Measurements from ENCODE around the gene SLC26A4.
A peak's percentile ranks its signal among the peaks of the same experiment; 100 is the strongest.
"Not testable (repeated sequence)": the region's sequence is repeated elsewhere in the genome, so short reads cannot be mapped to it uniquely, and the experiment has no call there.

The SLC26A4 gene

DNA sequence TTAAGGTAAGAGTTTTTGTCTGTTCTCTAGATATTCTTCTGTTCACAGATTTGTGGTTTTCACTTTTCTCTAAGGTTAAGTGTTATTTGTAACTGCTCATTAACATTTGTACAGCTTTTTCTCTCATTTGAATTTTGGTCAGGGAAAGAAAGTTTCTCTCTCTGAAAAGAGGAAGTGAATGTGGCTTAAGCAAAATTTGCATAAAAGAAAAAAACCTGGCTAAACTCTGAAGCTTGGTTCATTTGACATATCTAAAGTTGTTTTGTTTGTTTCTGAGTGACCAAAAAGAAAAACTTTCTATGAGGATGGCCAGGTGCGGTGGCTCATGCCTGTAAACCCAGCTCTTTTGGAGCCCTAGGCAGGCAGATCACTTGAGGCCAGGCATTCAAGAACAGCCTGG lies 22.0 kb upstream of the SLC26A4 start:
- no peaks in the 10 kb centered on the region for H3K9me2 ChIP-seq (replicated peaks; ENCODE audit: insufficient read depth, low read length)
- H3K27me3 ChIP-seq (ENCODE audit: low read length), result no peaks in the 10 kb centered on the region
- no peaks in the 10 kb centered on the region for H3K79me2 ChIP-seq (ENCODE audit: insufficient read depth, low read length)
- H3K9me3 ChIP-seq (ENCODE audit: insufficient read depth, low read length), result peaks cover 8% of the 10 kb centered on the region; the same call in 1 of the 2 replicates
- H2AFZ ChIP-seq (ENCODE audit: low read depth, low read length, severe bottlenecking), result peak overlapping the region; percentile 5
- H3F3A ChIP-seq (ENCODE audit: insufficient read depth), result peaks cover 11% of the 10 kb centered on the region
- H3K9ac ChIP-seq (ENCODE audit: low read length), result no peak overlapping the region
- H4K20me1 ChIP-seq (ENCODE audit: low read depth, low read length), result no peaks in the 10 kb centered on the region
- no peaks in the 10 kb centered on the region for H3K36me3 ChIP-seq (ENCODE audit: low read length)
- TF ChIP-seq, protein P1, sequence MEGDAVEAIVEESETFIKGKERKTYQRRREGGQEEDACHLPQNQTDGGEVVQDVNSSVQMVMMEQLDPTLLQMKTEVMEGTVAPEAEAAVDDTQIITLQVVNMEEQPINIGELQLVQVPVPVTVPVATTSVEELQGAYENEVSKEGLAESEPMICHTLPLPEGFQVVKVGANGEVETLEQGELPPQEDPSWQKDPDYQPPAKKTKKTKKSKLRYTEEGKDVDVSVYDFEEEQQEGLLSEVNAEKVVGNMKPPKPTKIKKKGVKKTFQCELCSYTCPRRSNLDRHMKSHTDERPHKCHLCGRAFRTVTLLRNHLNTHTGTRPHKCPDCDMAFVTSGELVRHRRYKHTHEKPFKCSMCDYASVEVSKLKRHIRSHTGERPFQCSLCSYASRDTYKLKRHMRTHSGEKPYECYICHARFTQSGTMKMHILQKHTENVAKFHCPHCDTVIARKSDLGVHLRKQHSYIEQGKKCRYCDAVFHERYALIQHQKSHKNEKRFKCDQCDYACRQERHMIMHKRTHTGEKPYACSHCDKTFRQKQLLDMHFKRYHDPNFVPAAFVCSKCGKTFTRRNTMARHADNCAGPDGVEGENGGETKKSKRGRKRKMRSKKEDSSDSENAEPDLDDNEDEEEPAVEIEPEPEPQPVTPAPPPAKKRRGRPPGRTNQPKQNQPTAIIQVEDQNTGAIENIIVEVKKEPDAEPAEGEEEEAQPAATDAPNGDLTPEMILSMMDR (IDR thresholded peaks at IDR 0.05; ENCODE audit: insufficient read depth, low read length, poor library complexity, severe bottlenecking), result no peak
- no peak for TF ChIP-seq EZH2phosphoT487 (conservative IDR thresholded peaks at IDR 0.05; ENCODE audit: low read length)
- peak overlapping the region; percentile 46 for H3K4me2 ChIP-seq (ENCODE audit: low read depth, low read length, poor library complexity, severe bottlenecking)
- peak overlapping the region; percentile 67 for H3K27ac ChIP-seq (ENCODE audit: low read depth, low read length)
- H3K4me3 ChIP-seq (ENCODE audit: insufficient read depth, low read length, poor library complexity, severe bottlenecking), result peak overlapping the region; percentile 12

DNA sequence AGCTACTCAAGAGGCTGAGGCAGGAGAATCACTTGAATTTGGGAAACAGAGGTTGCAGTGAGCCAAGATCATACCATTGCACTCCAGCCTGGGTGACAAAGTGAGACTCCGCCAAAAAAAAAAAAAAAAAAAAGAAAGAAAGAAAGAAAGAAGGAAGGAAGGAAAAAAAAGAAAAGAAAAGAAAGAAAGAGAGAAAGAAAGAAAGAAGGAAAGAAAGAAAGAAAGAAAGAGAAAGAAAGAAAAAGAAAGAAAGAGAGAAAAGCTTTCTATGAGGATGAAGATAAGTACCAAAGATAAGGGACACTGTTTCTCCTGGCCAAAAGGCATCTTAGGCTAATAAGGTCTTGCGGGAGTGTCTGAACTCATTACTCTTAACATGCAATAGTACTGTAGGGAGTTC lies 21.6 kb upstream of the SLC26A4 start:
- not testable (repeated sequence) for H3K9me3 ChIP-seq (ENCODE audit: insufficient read depth, low read length); H3K9me2 ChIP-seq (replicated peaks; ENCODE audit: insufficient read depth, low read length); H4K20me1 ChIP-seq (ENCODE audit: low read depth, low read length); H3K4me3 ChIP-seq (ENCODE audit: insufficient read depth, low read length, poor library complexity, severe bottlenecking); H3K36me3 ChIP-seq (ENCODE audit: low read length); H3K79me2 ChIP-seq (ENCODE audit: insufficient read depth, low read length); H3K9ac ChIP-seq (ENCODE audit: low read length); H3K27me3 ChIP-seq (ENCODE audit: low read length)
- H2AFZ ChIP-seq (ENCODE audit: low read depth, low read length, severe bottlenecking), result peak overlapping the region; percentile 5
- H3K27ac ChIP-seq (ENCODE audit: low read depth, low read length), result peak overlapping the region; percentile 67
- peaks cover 11% of the 10 kb centered on the region for H3F3A ChIP-seq (ENCODE audit: insufficient read depth)
- peak overlapping the region; percentile 46 for H3K4me2 ChIP-seq (ENCODE audit: low read depth, low read length, poor library complexity, severe bottlenecking)

DNA sequence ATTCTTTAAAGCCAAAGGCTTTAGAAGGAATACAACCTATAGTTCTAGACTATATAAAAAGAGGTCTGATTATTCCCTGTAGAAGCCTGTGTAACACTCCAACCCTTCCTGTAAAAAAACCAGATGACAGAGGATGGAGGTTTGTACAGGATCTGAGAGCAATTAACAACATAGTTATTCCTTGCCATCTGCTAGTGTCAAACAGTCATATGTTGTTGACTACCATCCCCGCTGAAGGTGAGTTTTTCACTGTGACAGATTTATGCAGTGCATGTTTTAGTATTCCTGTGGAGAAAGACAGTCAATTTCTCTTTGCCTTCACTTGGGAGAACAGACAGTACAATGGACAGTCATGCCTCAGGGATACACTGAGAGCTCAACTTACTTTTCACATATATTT lies 19.0 kb upstream of the SLC26A4 start:
- Histone ChIP-seq H3K36me3 (ENCODE audit: low read length) (no peaks in the 10 kb centered on the region), H3K4me3 (ENCODE audit: insufficient read depth, low read length, poor library complexity, severe bottlenecking) (no peak overlapping the region), H3K9me2 (replicated peaks; ENCODE audit: insufficient read depth, low read length) (no peaks in the 10 kb centered on the region), H2AFZ (ENCODE audit: low read depth, low read length, severe bottlenecking) (no peak overlapping the region), H3K27ac (ENCODE audit: low read depth, low read length) (no peak overlapping the region), H4K20me1 (ENCODE audit: low read depth, low read length) (no peaks in the 10 kb centered on the region), H3K27me3 (ENCODE audit: low read length) (no peaks in the 10 kb centered on the region), H3F3A (ENCODE audit: insufficient read depth) (peaks cover 11% of the 10 kb centered on the region), H3K9ac (ENCODE audit: low read length) (no peak overlapping the region), H3K4me2 (ENCODE audit: low read depth, low read length, poor library complexity, severe bottlenecking) (no peak overlapping the region), H3K9me3 (ENCODE audit: insufficient read depth, low read length) (peaks cover 8% of the 10 kb centered on the region; the same call in 1 of the 2 replicates), H3K79me2 (ENCODE audit: insufficient read depth, low read length) (no peaks in the 10 kb centered on the region)
- TF ChIP-seq, protein P1 (IDR thresholded peaks at IDR 0.05; ENCODE audit: insufficient read depth, low read length, poor library complexity, severe bottlenecking), result no peak
- TF ChIP-seq EZH2phosphoT487 (conservative IDR thresholded peaks at IDR 0.05; ENCODE audit: low read length), result no peak

DNA sequence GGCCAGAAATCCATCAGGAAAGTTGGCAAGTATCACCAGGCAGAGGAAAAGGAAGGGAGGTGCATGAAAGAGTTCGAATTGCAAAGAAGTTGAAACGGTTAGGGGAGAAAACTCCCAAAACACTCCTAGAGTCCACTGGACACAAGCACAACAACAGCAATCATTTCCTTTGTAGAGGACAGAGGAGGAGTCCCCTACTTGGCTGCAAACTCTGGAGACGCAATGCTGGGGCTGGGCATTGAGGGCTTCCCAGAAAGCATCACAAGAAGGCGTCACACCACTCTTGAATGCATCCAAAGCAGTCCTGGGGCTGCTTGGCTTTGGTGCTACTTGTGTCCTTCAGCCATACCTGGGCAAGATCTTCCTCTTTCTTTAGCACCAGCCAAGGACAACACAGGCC lies 18.1 kb upstream of the SLC26A4 start:
- H3K4me2 ChIP-seq (ENCODE audit: low read depth, low read length, poor library complexity, severe bottlenecking), result no peak overlapping the region
- no peak overlapping the region for H2AFZ ChIP-seq (ENCODE audit: low read depth, low read length, severe bottlenecking)
- TF ChIP-seq EZH2phosphoT487 (conservative IDR thresholded peaks at IDR 0.05; ENCODE audit: low read length), result no peak
- TF ChIP-seq, protein P1 (IDR thresholded peaks at IDR 0.05; ENCODE audit: insufficient read depth, low read length, poor library complexity, severe bottlenecking), result no peak
- H3K9me3 ChIP-seq (ENCODE audit: insufficient read depth, low read length), result peaks cover 6% of the 10 kb centered on the region; the same call in 1 of the 2 replicates
- no peak overlapping the region for H3K4me3 ChIP-seq (ENCODE audit: insufficient read depth, low read length, poor library complexity, severe bottlenecking)
- H3K27me3 ChIP-seq (ENCODE audit: low read length), result no peaks in the 10 kb centered on the region
- H3F3A ChIP-seq (ENCODE audit: insufficient read depth), result peaks cover 11% of the 10 kb centered on the region
- H3K9ac ChIP-seq (ENCODE audit: low read length), result no peak overlapping the region
- no peak overlapping the region for H3K27ac ChIP-seq (ENCODE audit: low read depth, low read length)
- no peaks in the 10 kb centered on the region for H4K20me1 ChIP-seq (ENCODE audit: low read depth, low read length)
- H3K9me2 ChIP-seq (replicated peaks; ENCODE audit: insufficient read depth, low read length), result no peaks in the 10 kb centered on the region
- no peaks in the 10 kb centered on the region for H3K79me2 ChIP-seq (ENCODE audit: insufficient read depth, low read length)
- H3K36me3 ChIP-seq (ENCODE audit: low read length), result no peaks in the 10 kb centered on the region

Measured in SU-DHL-6 (cell line).